AML-193 (cell line): Measurements from ENCODE around the gene BLCAP.
"Not testable (repeated sequence)": the region's sequence is repeated elsewhere in the genome, so short reads cannot be mapped to it uniquely, and the experiment has no call there.

Source experiments
- DNase-seq, 2 experiments: peaks; one replicate each; lab custom pipeline; 2025; lab: John Stamatoyannopoulos, UW

The BLCAP gene

DNA sequence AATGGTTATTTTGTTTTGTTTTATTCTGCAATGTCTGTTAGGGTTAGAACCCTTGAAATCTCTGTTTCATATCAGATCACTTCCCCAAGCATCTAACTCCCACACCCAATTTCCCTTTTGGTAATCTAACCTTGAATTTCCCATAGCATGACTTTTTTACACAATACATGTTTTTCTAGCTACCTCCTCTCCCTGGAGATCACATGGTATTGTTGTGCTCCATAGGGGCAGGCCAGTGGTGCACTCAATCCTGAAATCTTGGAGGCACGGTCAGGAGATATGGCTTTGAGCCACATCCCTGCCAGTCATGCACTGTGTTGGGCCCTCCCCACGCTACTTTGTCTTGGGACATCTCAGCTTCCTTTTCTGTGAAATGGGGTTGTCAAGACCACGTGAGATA is 43.3 kb downstream of the BLCAP start:
- DNase-seq, result no peak

DNA sequence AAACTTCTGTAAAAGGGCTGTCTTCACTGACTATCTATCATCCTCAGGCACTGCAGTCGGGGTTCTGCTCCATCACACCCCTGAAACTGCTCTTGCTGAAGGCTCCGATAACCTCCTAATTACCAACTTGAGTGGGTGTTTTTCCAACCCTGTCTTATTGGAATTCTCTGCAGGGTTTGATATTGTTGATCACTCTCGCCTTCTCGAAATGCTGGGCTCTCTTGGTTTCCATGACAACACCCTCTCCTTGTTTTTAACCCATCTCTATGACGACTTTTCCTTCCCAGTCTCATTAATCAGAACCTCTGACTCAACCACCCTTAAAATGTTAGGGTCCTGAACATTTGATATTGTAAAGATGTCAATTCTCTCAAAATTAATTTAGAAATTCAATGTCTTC is 46.1 kb downstream of the BLCAP start:
- DNase-seq, result no peak

DNA sequence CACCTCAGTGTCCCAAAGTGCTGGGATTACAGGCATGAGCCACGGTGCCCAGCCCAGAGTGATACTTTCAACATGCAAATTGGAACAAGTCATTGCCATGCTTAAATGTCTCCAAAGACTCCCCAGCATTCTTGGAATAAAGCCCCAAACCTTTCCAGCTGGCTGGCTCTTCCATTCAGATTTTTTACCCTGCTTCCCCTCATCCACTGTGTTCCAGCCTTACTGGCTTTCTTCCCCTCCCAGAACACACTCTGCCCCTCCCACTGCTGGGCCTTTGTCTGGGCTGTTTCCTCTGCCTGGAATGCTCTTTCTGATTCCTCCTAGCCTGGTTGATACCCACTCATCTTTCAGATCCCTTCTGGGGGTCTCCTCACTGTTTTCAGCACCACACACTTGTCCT is 46.8 kb downstream of the BLCAP start:
- DNase-seq, result no peak

DNA sequence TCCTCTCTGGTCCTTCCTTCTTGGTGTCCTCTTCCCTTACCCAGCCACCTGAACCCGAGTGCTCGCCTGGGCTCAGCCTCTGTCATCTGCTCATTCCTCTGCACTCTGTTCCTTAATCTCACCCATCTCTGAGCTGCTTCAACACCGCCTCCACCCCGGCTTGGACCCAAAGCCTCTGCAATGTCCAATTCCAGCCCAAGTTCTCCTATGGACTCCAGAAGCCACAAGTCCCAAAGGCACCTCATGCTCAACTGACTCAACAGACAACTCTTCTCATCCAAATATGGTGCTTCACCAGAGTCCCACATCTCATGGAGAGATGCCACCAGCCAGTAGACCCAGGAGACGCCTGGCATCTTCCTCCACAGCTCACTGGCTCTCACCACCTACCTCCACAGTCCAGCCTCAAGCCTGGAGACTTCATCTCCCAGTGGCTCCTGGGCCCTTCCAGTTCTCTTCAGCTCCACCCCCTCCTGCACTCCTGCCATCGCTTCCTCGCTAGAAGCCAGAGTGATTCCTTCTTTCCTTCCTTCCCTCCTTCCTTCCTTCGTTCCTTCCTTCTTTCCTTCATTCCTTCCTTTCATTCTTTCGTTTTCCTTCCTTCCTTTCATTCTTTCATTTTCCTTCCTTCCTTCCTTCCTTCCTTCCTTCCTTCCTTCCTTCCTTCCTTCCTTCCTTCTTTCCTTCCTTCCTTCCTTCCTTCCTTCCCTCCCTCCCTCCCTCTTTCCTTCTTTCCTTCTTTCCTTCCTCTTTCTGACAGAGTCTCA is 47.6 kb downstream of the BLCAP start:
- DNase-seq, result no peak

DNA sequence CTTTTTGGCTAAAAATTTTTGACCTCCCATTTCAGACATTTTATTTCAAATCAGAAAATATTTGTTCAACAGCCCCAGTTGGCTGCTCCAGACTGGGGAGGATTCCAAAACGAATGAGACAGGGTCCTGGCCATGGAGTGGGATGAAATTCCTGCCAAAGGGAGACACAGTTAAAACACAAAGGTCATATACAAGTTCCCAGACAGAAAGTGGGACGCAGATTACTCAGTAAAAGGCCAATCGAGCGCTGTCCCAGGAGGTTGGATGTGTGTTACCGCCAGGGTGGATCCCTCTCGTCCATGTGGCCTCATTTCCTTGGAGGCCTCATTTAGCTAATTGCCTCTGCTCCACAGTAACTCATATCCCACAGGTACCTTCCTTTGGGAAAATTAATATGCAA is 48.4 kb downstream of the BLCAP start:
- DNase-seq, result no peak

DNA sequence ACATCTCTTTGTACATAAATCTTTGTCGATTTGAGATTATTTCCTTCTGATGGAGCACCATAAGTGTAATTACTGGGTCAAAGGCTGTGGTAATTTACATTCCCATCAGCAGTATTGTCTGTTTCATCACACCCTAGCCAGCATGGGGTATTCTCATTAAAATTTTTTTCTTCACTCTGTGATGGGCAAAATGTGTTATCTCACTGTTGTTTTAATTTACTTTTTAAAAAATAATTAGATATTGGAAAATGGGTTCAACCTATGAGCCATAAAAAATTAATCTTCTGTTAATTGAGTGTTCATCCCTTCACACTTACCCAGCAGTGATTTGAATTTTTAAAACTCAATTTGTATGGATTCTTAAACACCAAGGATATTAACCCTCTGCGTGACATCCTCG is 50.6 kb downstream of the BLCAP start:
- no peak for DNase-seq

DNA sequence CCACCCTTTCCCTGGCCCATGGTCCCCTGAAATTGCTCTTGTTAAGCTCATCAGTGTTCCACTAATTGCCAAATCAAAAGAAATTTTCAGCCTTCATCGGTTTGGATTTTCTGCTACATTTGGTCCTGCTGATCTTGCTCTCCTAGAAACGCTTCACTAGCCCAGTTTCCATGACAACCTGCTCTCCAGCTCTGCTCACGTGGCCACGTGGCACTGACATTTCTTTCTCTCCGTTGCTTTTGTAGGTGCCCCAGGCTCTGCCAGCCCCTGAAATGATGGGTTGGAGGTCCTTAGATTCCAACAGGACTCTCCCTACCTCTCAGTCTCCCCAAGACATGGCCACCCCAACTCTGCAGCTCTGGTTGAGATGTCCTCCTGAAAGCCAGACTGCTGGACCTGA is 52.4 kb downstream of the BLCAP start:
- DNase-seq, result no peak

DNA sequence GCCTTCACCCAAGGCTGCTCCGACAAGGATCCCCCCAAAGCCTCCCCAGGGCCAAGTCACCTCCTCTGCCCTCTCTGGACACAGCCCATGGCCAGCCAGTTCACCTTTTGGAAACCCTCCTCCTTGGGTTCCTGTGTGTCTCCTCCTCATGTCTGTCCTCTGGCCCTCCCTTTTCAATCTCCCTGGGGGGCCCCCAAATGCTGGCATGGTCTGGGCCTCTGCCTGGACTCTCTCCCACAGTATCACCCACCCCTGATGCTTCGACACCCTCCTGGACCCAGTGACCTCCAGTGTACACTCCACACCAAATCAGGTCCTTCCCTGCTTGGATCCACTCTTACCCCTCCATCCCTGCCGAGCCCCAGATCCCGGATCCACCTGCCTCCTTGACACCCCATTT is 53.3 kb downstream of the BLCAP start:
- no peak for DNase-seq

- DNase-seq, result no peak
Measured at GRCh38 chr20:37473249-37474000, 54.3 kb downstream of the BLCAP start.

GRCh38 chr20:37472435-37472834 is 55.2 kb downstream of the BLCAP start:
- not testable (repeated sequence) for DNase-seq

- DNase-seq, result no peak
Measured at GRCh38 chr20:37471741-37472235, 55.9 kb downstream of the BLCAP start.

- not testable (repeated sequence) for DNase-seq
Measured at GRCh38 chr20:37470190-37470589, 57.5 kb downstream of the BLCAP start.

GRCh38 chr20:37469531-37469930 is 58.1 kb downstream of the BLCAP start:
- no peak for DNase-seq

GRCh38 chr20:37468886-37469285 is 58.8 kb downstream of the BLCAP start:
- no peak for DNase-seq
